ENCODE results near the gene TAF4B.
"Not testable (repeated sequence)": the region's sequence is repeated elsewhere in the genome, so short reads cannot be mapped to it uniquely, and the experiment has no call there.

Gene TAF4B
- total RNA-seq = 19.7 to 46.0 reads per million in 2 donors

GRCh38 chr18:26226229-26227050 lies at the start of gene TAF4B:
Gene TAF4B (plus strand): TSS chr18:26226445. CDS start chr18:26226934, 489 bp downstream.
- DNase-seq = peak; percentile 80

DNA sequence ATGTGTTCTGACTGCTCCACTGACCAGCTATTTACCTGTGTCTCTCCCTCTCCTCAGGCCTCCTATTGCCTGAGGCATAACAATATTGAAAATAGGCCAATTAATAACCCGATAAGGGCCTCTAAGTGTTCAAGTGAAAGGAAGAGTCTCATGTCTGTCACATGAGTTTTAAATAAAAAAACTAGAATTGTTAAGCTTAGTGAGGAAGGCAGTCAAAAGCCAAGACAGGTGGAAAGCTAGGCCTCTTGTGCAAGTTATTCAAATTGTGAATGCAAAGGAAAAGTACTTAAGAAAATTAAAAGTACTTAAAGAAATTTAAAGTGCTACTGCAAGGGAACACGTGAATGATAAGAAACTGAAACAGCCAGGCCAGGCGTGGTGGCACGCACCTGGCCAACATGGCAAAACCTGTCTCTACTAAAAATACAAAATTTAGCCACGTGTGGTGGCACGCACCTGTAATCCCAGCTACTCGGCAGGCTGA lies 44.9 kb upstream of the TAF4B start:
- no peak for DNase-seq

GRCh38 chr18:26183395-26184112 lies 42.7 kb upstream of the TAF4B start:
- no peak for DNase-seq

DNA sequence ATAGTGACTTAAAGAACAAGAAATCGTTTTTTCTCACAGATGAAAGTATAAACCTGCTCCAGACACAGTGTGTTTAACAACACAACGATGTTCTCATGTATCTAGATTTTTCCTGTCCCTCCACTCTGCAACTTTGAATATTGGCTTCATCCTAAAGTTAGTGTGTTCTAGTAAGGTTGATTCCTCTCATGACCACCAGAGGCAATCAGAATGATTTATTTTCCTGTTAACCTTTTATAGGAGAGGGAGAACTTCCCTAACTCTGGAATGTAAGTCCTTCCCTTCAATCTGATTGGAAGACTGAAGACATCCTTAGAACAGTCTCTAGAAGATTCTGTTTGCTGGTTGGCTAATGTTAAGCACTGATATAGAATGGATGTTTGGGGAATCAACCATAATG lies 41.0 kb upstream of the TAF4B start:
- no peak for DNase-seq

GRCh38 chr18:26190506-26190905 lies 35.7 kb upstream of the TAF4B start:
- no peak for DNase-seq

DNA sequence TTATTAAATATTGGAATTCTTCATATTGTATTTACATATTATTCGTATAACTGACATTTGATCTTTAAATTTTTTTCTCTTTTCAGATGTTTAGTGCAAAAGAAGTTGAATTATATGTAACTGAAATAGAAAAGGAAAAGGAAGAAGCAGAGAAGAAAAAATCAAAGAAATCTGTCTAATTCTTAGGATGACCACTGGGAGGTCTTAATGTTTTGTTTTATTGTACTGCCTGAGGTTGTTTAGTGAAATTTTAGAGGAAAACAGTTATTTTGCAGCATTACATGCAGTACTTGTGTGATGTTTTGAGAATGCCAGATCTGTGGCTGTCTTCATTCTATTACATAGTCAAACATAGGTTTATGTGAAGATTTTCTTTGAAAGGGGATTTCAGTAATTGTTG lies 34.0 kb upstream of the TAF4B start:
- no peak for DNase-seq

GRCh38 chr18:26196605-26197004 lies 29.6 kb upstream of the TAF4B start:
- DNase-seq = no peak

- DNase-seq = not testable (repeated sequence)
Observed at GRCh38 chr18:26202001-26202400, 24.2 kb upstream of the TAF4B start.

- DNase-seq = no peak
Observed at GRCh38 chr18:26205318-26205717, 20.9 kb upstream of the TAF4B start.

- DNase-seq = no peak
Observed at GRCh38 chr18:26206488-26206887, 19.8 kb upstream of the TAF4B start.

DNA sequence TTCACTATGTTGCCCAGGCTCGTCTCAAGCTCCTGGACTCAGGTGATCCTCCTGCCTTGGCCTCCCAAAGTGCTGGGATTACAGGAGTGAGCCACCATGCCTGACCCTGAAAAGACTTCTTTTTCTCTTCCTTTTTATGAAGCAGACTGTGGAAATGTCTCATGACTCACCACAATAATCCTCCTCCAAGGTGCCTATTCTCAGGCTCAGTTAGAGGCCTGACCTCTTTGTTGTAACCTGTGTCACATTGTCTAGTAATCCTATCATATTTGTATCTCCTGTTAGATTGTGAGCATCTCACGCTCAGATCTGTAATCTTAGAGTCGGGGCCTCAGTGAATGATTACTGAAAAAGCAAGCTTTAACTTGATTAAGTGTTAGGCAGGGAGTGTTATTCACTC lies 18.3 kb upstream of the TAF4B start:
- no peak for DNase-seq

GRCh38 chr18:26208977-26209376 lies 17.3 kb upstream of the TAF4B start:
- DNase-seq = no peak

- no peak for DNase-seq
Observed at GRCh38 chr18:26210147-26210546, 16.1 kb upstream of the TAF4B start.

DNA sequence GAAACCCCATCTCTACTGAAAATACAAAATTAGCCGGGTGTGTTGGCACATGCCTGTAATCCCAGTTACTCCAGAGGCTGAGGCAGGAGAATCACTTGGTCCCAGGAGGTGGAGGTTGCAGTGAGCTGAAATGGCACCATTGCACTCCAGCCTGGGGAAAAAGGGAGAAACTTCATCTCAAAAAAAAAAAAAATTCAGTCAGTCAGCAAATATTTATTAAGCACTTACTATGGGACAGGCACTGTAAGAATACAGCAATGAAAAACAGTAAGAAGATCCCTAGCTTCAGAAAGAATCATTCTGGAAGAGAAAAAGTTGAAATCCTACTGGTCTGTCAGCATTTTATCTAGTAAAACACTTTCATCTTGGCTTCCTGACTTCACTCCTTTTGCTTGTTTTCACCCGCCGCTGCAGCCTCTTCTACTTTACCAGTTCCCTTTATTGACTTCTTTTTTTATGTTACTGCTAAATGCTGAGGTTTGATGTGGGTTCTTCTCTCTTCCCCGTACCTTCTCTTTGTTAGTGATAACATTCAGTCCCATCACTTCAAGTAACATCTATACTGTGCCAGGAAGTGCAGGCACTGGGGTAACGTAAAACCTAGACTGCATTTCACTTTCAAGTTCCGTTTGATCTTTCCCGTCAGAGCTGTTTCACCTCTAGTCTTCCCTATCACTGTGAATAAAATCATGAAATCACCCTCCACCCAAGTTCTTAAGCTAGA lies 10.8 kb upstream of the TAF4B start:
- DNase-seq = no peak

GRCh38 chr18:26225022-26225693 lies 1.1 kb upstream of the TAF4B start:
- DNase-seq = no peak

DNA sequence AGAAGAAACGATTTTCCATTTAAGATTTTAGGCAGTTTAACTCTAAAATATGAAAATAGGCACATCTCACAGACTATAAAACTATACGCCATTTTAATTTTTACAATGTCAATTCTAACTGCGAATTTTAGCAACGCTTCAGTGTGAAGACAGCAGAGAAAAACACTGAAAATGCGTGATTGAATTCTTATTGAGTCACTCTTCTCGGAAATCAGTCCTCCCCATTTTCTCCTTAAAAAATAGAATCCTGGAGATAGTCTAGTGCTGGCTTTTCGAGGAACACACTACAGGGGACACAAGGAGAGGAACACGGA lies 373 bp upstream of the TAF4B start:
- DNase-seq = no peak

DNA sequence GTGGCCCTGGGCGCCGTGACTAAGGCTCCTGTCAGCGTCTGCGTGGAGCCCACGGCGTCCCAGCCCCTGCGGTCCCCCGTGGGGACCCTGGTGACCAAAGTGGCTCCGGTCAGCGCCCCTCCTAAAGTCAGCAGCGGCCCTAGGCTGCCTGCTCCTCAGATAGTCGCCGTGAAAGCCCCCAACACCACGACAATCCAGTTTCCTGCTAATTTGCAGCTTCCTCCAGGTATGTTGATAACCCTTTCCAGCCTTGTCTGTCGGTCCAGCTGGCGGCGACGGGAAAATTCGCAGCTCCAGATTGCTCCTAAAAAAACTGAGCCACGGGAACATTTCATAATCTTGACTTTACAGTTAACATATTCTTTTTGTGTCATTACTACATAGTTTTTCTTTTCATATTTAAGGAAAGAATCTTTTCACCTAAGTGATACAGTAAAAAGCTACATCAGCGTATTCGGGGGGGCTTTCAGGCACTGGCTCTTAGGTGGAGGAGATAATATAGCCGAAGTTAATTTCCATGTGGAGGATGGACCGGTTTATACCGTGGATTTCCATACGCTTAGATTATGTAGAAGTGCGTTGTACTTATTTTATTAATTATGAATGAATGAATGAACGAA lies 916 bp downstream of the TAF4B start:
- DNase-seq = no peak

DNA sequence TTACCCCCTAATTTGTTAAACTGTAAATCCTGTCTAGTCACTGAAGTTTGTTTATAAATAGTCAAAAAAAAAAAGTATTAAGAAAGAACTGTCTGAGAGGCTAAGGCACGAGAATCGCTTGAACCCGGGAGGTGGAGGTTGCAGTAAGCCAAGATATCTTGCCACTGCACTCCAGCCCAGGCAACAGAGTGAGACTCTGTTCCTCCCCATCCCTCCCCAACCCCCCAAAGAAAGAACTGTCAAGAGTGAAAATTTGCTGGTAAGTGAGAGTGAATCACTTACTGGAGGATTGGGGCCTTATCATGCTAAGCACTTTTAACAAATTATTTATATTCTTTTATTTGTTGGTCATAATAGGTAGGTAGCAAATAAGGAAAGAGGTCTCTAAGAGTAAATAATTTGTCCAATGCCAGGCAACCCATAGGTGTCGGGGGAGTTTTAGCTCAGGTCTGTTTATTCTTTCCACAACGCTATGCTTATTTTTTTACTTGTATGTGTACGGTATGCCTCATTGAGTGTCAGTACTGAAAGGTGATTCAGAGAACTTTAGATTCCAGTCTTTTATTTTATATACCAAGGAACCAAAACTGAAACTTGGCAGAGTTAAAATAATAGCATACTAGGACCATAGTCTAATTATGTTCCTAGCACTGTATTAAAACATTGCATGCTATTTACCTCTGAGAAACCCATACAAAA lies 2.5 kb downstream of the TAF4B start:
- no peak for DNase-seq

- DNase-seq = no peak
Observed at GRCh38 chr18:26230497-26230896, 4.3 kb downstream of the TAF4B start.

- no peak for DNase-seq
Observed at GRCh38 chr18:26233208-26233607, 7.0 kb downstream of the TAF4B start.

DNA sequence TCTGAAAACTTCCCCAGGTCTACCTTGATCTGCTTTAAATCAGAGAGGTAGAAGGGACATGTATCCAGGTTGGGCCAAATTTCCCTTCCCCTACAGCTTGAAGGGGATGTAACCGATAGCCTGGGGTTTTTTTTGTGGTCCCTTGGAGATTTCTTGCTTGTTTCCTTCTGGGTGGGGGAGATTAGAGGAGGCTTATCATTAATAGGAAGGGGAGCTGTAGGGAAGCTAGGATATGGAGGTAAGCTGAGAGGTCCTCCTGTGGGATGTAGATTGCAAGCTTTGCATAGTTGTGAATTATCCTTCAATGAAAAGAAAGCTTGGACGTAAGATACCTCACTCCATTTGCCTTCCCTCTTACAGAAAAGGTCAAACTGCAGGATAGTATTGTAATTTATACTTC lies 11.1 kb downstream of the TAF4B start:
- not testable (repeated sequence) for DNase-seq

DNA sequence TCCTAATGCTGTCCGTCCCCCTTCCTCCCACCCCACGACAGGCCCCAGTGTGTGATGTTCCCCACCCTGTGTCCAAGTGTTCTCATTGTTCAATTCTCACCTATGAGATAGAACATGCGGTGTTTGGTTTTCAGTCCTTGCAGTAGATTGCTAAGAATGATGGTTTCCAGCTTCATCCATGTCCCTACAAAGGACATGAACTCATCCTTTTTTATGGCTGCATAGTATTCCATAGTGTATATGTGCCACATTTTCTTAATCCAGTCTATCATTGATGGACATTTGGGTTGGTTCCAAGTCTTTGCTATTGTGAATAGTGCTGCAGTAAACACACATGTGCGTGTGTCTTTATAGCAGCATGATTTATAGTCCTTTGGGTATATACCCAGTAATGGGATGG lies 12.5 kb downstream of the TAF4B start:
- DNase-seq = not testable (repeated sequence)
